GM12873 (cell line): ENCODE measurements around the gene BRSK2.

ENCODE experiments used
- CTCF ChIP-seq: IDR thresholded peaks from 2 replicates; pipeline ENCODE4 v1.5.1; 2012; ENCODE audit warnings: low read depth, mild to moderate bottlenecking, moderate library complexity, low read length, control low read depth; ENCODE audit not compliant: insufficient read depth; ENCODE audit errors: missing control alignments

The BRSK2 gene

GRCh38 chr11:1460986-1461825, 71.5 kb downstream of the BRSK2 start:
- TF ChIP-seq CTCF: no peak

GRCh38 chr11:1461826-1462697, 72.3 kb downstream of the BRSK2 start:
- TF ChIP-seq CTCF: no peak

GRCh38 chr11:1462698-1462975, 72.9 kb downstream of the BRSK2 start:
- TF ChIP-seq CTCF: no peak

GRCh38 chr11:1463056-1463455, 73.3 kb downstream of the BRSK2 start:
- TF ChIP-seq CTCF: no peak

DNA sequence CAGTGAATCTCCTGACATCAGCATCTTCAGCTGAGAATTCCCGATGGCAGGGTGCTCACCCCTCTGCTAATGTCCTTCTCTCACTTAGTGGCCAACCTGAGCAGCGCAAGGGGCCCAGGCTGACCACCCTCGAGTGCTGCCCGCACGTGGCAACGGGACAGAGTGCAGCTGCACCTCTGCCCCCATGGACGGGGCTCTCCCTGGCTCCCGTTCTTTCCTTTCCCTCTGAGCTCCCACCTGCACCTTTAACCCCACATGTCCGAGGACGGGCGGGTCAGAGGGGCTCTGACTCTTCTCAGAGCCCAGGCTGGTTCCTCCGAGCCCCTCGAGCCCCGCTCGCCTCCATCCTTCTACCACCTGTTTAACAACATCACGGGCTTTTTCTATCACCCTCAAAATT, 77.0 kb downstream of the BRSK2 start:
- TF ChIP-seq CTCF: no peak

DNA sequence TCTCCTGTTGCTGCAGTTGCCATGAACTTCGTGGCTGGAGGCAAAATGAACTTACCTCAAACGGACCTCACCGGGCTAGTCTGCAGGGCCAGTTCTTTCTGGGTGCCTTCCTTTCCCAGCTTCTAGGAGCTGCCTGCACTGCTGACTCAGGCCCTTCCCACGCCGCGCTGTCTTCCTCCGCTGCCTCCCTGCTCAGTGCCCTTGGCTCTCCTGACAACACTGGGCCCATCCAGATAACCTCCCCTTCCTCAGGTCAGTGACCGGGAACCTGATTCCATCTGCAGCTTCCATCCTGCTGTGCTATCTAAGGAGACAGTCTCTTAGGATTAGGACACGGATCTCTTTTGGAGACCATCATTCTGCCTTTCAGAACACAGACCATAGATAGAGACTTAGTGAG, 77.5 kb downstream of the BRSK2 start:
- no peak for TF ChIP-seq CTCF

GRCh38 chr11:1468002-1468401, 78.3 kb downstream of the BRSK2 start:
- no peak for TF ChIP-seq CTCF
